ENCODE measurements around the gene GYG2. TPM values are rescaled to one million over a fixed set of nuclear protein-coding genes. Genes with fewer than 3 reads are reported as not detected.
"Not testable (repeated sequence)": the region's sequence is repeated elsewhere in the genome, so short reads cannot be mapped to it uniquely, and the experiment has no call there.

The GYG2 gene
- total RNA-seq, 1 donor from 2014 or later: 0.26 TPM

GRCh38 chrX:2812161-2812907 lies 16.4 kb upstream of the GYG2 start:
- H3K36me3 ChIP-seq (ENCODE audit: control insufficient read depth, insufficient read depth, low read length); H3K27me3 ChIP-seq (ENCODE audit: control insufficient read depth, insufficient read depth, low read length); H3K4me3 ChIP-seq (ENCODE audit: low read depth, low read length): not testable (repeated sequence)
- FAIRE-seq (peak; percentile 98), DNase-seq (ENCODE audit: low read depth) (peak; percentile 37)
- peak; percentile 48 for TF ChIP-seq CTCF (IDR thresholded peaks at IDR 0.05; ENCODE audit: insufficient read depth, low read length, severe bottlenecking)

- no peaks in the 10 kb centered on the region for H3K36me3 ChIP-seq (ENCODE audit: control insufficient read depth, insufficient read depth, low read length)
- H3K4me3 ChIP-seq (ENCODE audit: low read depth, low read length): no peak overlapping the region
- DNase-seq (ENCODE audit: low read depth) (no peak), FAIRE-seq (no peak)
- H3K27me3 ChIP-seq (ENCODE audit: control insufficient read depth, insufficient read depth, low read length): no peaks in the 10 kb centered on the region
- TF ChIP-seq CTCF (IDR thresholded peaks at IDR 0.05; ENCODE audit: insufficient read depth, low read length, severe bottlenecking): no peak
Measured at GRCh38 chrX:2817036-2817435, 11.7 kb upstream of the GYG2 start.

- Histone ChIP-seq H3K4me3 (ENCODE audit: low read depth, low read length) (no peak overlapping the region), H3K27me3 (ENCODE audit: control insufficient read depth, insufficient read depth, low read length) (no peaks in the 10 kb centered on the region), H3K36me3 (ENCODE audit: control insufficient read depth, insufficient read depth, low read length) (no peaks in the 10 kb centered on the region)
- peak; percentile 11 for DNase-seq (ENCODE audit: low read depth)
- no peak for FAIRE-seq
- TF ChIP-seq CTCF (IDR thresholded peaks at IDR 0.05; ENCODE audit: insufficient read depth, low read length, severe bottlenecking): peak; percentile 38
Measured at GRCh38 chrX:2819345-2820135, 9.2 kb upstream of the GYG2 start.

- no peaks in the 10 kb centered on the region for H3K27me3 ChIP-seq (ENCODE audit: control insufficient read depth, insufficient read depth, low read length)
- no peak for DNase-seq (ENCODE audit: low read depth)
- TF ChIP-seq CTCF (IDR thresholded peaks at IDR 0.05; ENCODE audit: insufficient read depth, low read length, severe bottlenecking): no peak
- FAIRE-seq: no peak
- H3K4me3 ChIP-seq (ENCODE audit: low read depth, low read length): no peak overlapping the region
- H3K36me3 ChIP-seq (ENCODE audit: control insufficient read depth, insufficient read depth, low read length): no peaks in the 10 kb centered on the region
Measured at GRCh38 chrX:2820136-2820771, 8.5 kb upstream of the GYG2 start.

GRCh38 chrX:2823795-2824386 lies 4.8 kb upstream of the GYG2 start:
- DNase-seq (ENCODE audit: low read depth) (no peak), FAIRE-seq (no peak)
- no peaks in the 10 kb centered on the region for H3K36me3 ChIP-seq (ENCODE audit: control insufficient read depth, insufficient read depth, low read length)
- no peaks in the 10 kb centered on the region for H3K27me3 ChIP-seq (ENCODE audit: control insufficient read depth, insufficient read depth, low read length)
- no peak for TF ChIP-seq CTCF (IDR thresholded peaks at IDR 0.05; ENCODE audit: insufficient read depth, low read length, severe bottlenecking)
- H3K4me3 ChIP-seq (ENCODE audit: low read depth, low read length): no peak overlapping the region
